Mucosa of rectum (tissue), 2 donors: Measurements from ENCODE around the gene ACTR3C.
A peak's percentile ranks its signal among the peaks of the same experiment; 100 is the strongest.

Experiments
- H3K27ac ChIP-seq, 2 donors: one replicate each; pipeline ENCODE4 v1.7.0; 2013; ENCODE audit warnings: inconsistent platforms in 2 of 2, low read depth in 2 of 2, low read length in 2 of 2
- H3K27me3 ChIP-seq, 2 donors: one replicate each; pipeline ENCODE4 v1.7.0; 2013; ENCODE audit warnings: low read length in 2 of 2; ENCODE audit not compliant: control insufficient read depth in 2 of 2, insufficient read depth in 2 of 2
- H3K36me3 ChIP-seq, 2 donors: one replicate each; pipeline ENCODE4 v1.7.0; 2013; ENCODE audit warnings: low read length in 2 of 2; ENCODE audit not compliant: control insufficient read depth in 2 of 2, insufficient read depth in 2 of 2
- H3K4me1 ChIP-seq, 2 donors: one replicate each; pipeline ENCODE4 v1.7.0; 2013; ENCODE audit warnings: low read length in 2 of 2, mild to moderate bottlenecking in 1 of 2; ENCODE audit not compliant: control insufficient read depth in 2 of 2, insufficient read depth in 2 of 2
- H3K4me3 ChIP-seq, 2 donors: one replicate each; pipeline ENCODE4 v1.7.0; 2013; ENCODE audit warnings: low read length in 2 of 2
- H3K9ac ChIP-seq, 2 donors: one replicate each; pipeline ENCODE4 v1.7.0; 2013; ENCODE audit warnings: low read length in 2 of 2, low read depth in 1 of 2, mild to moderate bottlenecking in 1 of 2
- H3K9me3 ChIP-seq, 2 donors: one replicate each; pipeline ENCODE4 v1.7.0; 2013; ENCODE audit warnings: low read length in 2 of 2; ENCODE audit not compliant: control insufficient read depth in 2 of 2
- donor health status: healthy.
- donor health status: Normal muscosa, but diverticular disease.

ACTR3C gene

GRCh38 chr7:150367677-150368095 is 44.3 kb upstream of the ACTR3C start:
- Histone ChIP-seq H3K36me3 (peaks cover 6 to 16% of the 10 kb centered on the region in 2 donors), H3K9ac (peak overlapping the region; percentile 83 to 85), H3K9me3 (no peaks in the 10 kb centered on the region), H3K4me1 (peaks cover 36 to 40% of the 10 kb centered on the region in 2 donors), H3K27me3 (no peaks in the 10 kb centered on the region), H3K4me3 (peak overlapping the region; percentile 84 to 97), H3K27ac (peak overlapping the region; percentile 94 to 96)

- Histone ChIP-seq H3K27me3 (no peaks in the 10 kb centered on the region), H3K27ac (peak overlapping the region; percentile 15 to 40), H3K36me3 (peaks cover 2 to 8% of the 10 kb centered on the region in 2 donors), H3K9me3 (no peaks in the 10 kb centered on the region), H3K4me3 (no peak overlapping the region), H3K9ac (peak overlapping the region in 1 of 2 donors; percentile 41), H3K4me1 (peaks cover 26 to 29% of the 10 kb centered on the region in 2 donors)
Observed at GRCh38 chr7:150365673-150366398, 42.5 kb upstream of the ACTR3C start.

- Histone ChIP-seq H3K4me3 (no peak overlapping the region), H3K9ac (no peak overlapping the region)
Observed at GRCh38 chr7:150365194-150365593, 41.8 kb upstream of the ACTR3C start.

GRCh38 chr7:150363872-150364271 is 40.5 kb upstream of the ACTR3C start:
- Histone ChIP-seq H3K4me1 (peaks cover 11 to 13% of the 10 kb centered on the region in 2 donors), H3K9me3 (no peaks in the 10 kb centered on the region), H3K4me3 (no peak overlapping the region), H3K36me3 (no peaks in the 10 kb centered on the region), H3K27me3 (no peaks in the 10 kb centered on the region), H3K9ac (no peak overlapping the region), H3K27ac (no peak overlapping the region)

More at GRCh38 chr7:150365194-150365593, 41.8 kb upstream of the ACTR3C start:
- peak overlapping the region in 1 of 2 donors; percentile 40 for H3K27ac ChIP-seq
- no peaks in the 10 kb centered on the region for H3K9me3 ChIP-seq
- peaks cover 2% of the 10 kb centered on the region in 2 donors for H3K36me3 ChIP-seq
- H3K4me1 ChIP-seq = peaks cover 20 to 23% of the 10 kb centered on the region in 2 donors
- no peaks in the 10 kb centered on the region for H3K27me3 ChIP-seq

- Histone ChIP-seq H3K9ac (no peak overlapping the region), H3K4me1 (peaks cover 11 to 13% of the 10 kb centered on the region in 2 donors), H3K27me3 (no peaks in the 10 kb centered on the region), H3K36me3 (no peaks in the 10 kb centered on the region), H3K4me3 (no peak overlapping the region), H3K27ac (no peak overlapping the region), H3K9me3 (no peaks in the 10 kb centered on the region)
Observed at GRCh38 chr7:150363370-150363769, 40.0 kb upstream of the ACTR3C start.

- H3K27me3 ChIP-seq = no peaks in the 10 kb centered on the region
- H3K27ac ChIP-seq = no peak overlapping the region
- H3K4me3 ChIP-seq = no peak overlapping the region
- H3K36me3 ChIP-seq = no peaks in the 10 kb centered on the region
- H3K4me1 ChIP-seq = peaks cover 0 to 10% of the 10 kb centered on the region in 2 donors
- H3K9ac ChIP-seq = no peak overlapping the region
- H3K9me3 ChIP-seq = no peaks in the 10 kb centered on the region
Observed at GRCh38 chr7:150361807-150362621, 38.7 kb upstream of the ACTR3C start.

GRCh38 chr7:150361402-150361801 is 38.1 kb upstream of the ACTR3C start:
- Histone ChIP-seq H3K36me3 (no peaks in the 10 kb centered on the region), H3K4me3 (no peak overlapping the region), H3K9ac (no peak overlapping the region), H3K27me3 (no peaks in the 10 kb centered on the region), H3K4me1 (peaks cover 2 to 9% of the 10 kb centered on the region in 2 donors), H3K27ac (no peak overlapping the region), H3K9me3 (no peaks in the 10 kb centered on the region)

GRCh38 chr7:150360363-150361058 is 37.2 kb upstream of the ACTR3C start:
- Histone ChIP-seq H3K4me1 (peaks cover 6 to 9% of the 10 kb centered on the region in 2 donors), H3K36me3 (no peaks in the 10 kb centered on the region), H3K4me3 (no peak overlapping the region), H3K9me3 (no peaks in the 10 kb centered on the region), H3K27ac (no peak overlapping the region), H3K27me3 (no peaks in the 10 kb centered on the region), H3K9ac (no peak overlapping the region)

- H3K4me1 ChIP-seq = peaks cover 9 to 11% of the 10 kb centered on the region in 2 donors
- no peak overlapping the region for H3K4me3 ChIP-seq
- H3K27me3 ChIP-seq = no peaks in the 10 kb centered on the region
- H3K27ac ChIP-seq = no peak overlapping the region
- no peaks in the 10 kb centered on the region for H3K9me3 ChIP-seq
- H3K9ac ChIP-seq = no peak overlapping the region
- no peaks in the 10 kb centered on the region for H3K36me3 ChIP-seq
Observed at GRCh38 chr7:150359622-150360362, 36.4 kb upstream of the ACTR3C start.
